ENCODE data around the gene DBF4. TPM values are rescaled to one million over a fixed set of nuclear protein-coding genes. Genes with fewer than 3 reads are reported as not detected.
"Not testable (repeated sequence)": the region's sequence is repeated elsewhere in the genome, so short reads cannot be mapped to it uniquely, and the experiment has no call there.

Gene DBF4
- polyA plus RNA-seq, 1 experiment, result 3.8 TPM

GRCh38 chr7:87870471-87870870, 5.8 kb upstream of the DBF4 start:
- H3K27me3 ChIP-seq (ENCODE audit: control insufficient read depth, insufficient read depth, low read length), result no peaks in the 10 kb centered on the region

GRCh38 chr7:87872346-87872745, 3.9 kb upstream of the DBF4 start:
- Histone ChIP-seq H3K4me3 (ENCODE audit: low read depth, low read length) (no peak overlapping the region), H3K27me3 (ENCODE audit: control insufficient read depth, insufficient read depth, low read length) (no peaks in the 10 kb centered on the region), H3K36me3 (ENCODE audit: control insufficient read depth, insufficient read depth, low read length) (no peaks in the 10 kb centered on the region; the same call in 1 of the 2 replicates)
- no peak for TF ChIP-seq CTCF (IDR thresholded peaks at IDR 0.05; ENCODE audit: insufficient read depth, low read depth, low read length)
- no peak for DNase-seq (ENCODE audit: low read depth)
- ChIA-PET POLR2A (no interaction called here), CTCF (interaction anchor here (0.6 to 1.5 kb wide), 4 partner anchors 9 to 297 kb away, joined by 3 to 4 read pairs (median 3); no protein-coding TSS in a partner anchor)

More at GRCh38 chr7:87870471-87870870, 5.8 kb upstream of the DBF4 start:
- POLR2A ChIA-PET, result no interaction called here
- Histone ChIP-seq H3K36me3 (ENCODE audit: control insufficient read depth, insufficient read depth, low read length) (no peaks in the 10 kb centered on the region; the same call in 1 of the 2 replicates), H3K4me3 (ENCODE audit: low read depth, low read length) (no peak overlapping the region)
- no peak for TF ChIP-seq CTCF (IDR thresholded peaks at IDR 0.05; ENCODE audit: insufficient read depth, low read depth, low read length)
- DNase-seq (ENCODE audit: low read depth), result no peak
- CTCF ChIA-PET, result interaction anchor here (0.8 to 0.9 kb wide), 2 partner anchors 17 to 32 kb away, joined by 3 to 4 read pairs; no protein-coding TSS in a partner anchor

- H3K36me3 ChIP-seq (ENCODE audit: control insufficient read depth, insufficient read depth, low read length); POLR2A ChIA-PET; H3K4me3 ChIP-seq (ENCODE audit: low read depth, low read length); DNase-seq (ENCODE audit: low read depth); H3K27me3 ChIP-seq (ENCODE audit: control insufficient read depth, insufficient read depth, low read length): not testable (repeated sequence)
- CTCF ChIA-PET, result interaction anchor here (1.5 kb wide), 1 partner anchor 14 kb away, joined by 4 read pairs; no protein-coding TSS in a partner anchor
These were observed 3.0 kb upstream of the DBF4 start for GRCh38 chr7:87873328-87873727.

- DNase-seq (ENCODE audit: low read depth), result no peak
- H3K27me3 ChIP-seq (ENCODE audit: control insufficient read depth, insufficient read depth, low read length), result no peaks in the 10 kb centered on the region
- no peaks in the 10 kb centered on the region; the same call in 1 of the 2 replicates for H3K36me3 ChIP-seq (ENCODE audit: control insufficient read depth, insufficient read depth, low read length)
- no peak overlapping the region for H3K4me3 ChIP-seq (ENCODE audit: low read depth, low read length)
- POLR2A ChIA-PET, result no interaction called here
- CTCF ChIA-PET, result no interaction called here
- no peak for TF ChIP-seq CTCF (IDR thresholded peaks at IDR 0.05; ENCODE audit: insufficient read depth, low read depth, low read length)
These were observed 2.2 kb upstream of the DBF4 start for GRCh38 chr7:87874066-87874465.

- no peaks in the 10 kb centered on the region for H3K27me3 ChIP-seq (ENCODE audit: control insufficient read depth, insufficient read depth, low read length)
- H3K4me3 ChIP-seq (ENCODE audit: low read depth, low read length), result peak overlapping the region; percentile 82
- DNase-seq (ENCODE audit: low read depth), result no peak
- H3K36me3 ChIP-seq (ENCODE audit: control insufficient read depth, insufficient read depth, low read length), result no peaks in the 10 kb centered on the region; the same call in 1 of the 2 replicates
- ChIA-PET CTCF (no interaction called here), POLR2A (interaction anchor here (0.6 kb wide), 1 partner anchor 550 kb away, joined by 3 read pairs; no protein-coding TSS in a partner anchor)
- TF ChIP-seq CTCF (IDR thresholded peaks at IDR 0.05; ENCODE audit: insufficient read depth, low read depth, low read length), result no peak
These were observed 898 bp upstream of the DBF4 start for GRCh38 chr7:87875151-87876039.
